Measurements from ENCODE around the gene PDXDC1.
"Not testable (repeated sequence)": the region's sequence is repeated elsewhere in the genome, so short reads cannot be mapped to it uniquely, and the experiment has no call there.

PDXDC1 gene

GRCh38 chr16:14974656-14975417 is at the start of gene PDXDC1:
Gene PDXDC1 (plus strand): TSS chr16:14975026. CDS start chr16:14975200, 174 bp downstream.
- peak; percentile 94 to 97 for DNase-seq (ENCODE audit: low read depth in 2 of 2, low spot score in 1 of 2)

- not testable (repeated sequence) for DNase-seq (ENCODE audit: low read depth in 2 of 2, low spot score in 1 of 2)
These were observed 46.6 kb upstream of the PDXDC1 start for GRCh38 chr16:14928064-14928714.

GRCh38 chr16:14929176-14929575 is 45.6 kb upstream of the PDXDC1 start:
- not testable (repeated sequence) for DNase-seq (ENCODE audit: low read depth in 2 of 2, low spot score in 1 of 2)

GRCh38 chr16:14930246-14930645 is 44.6 kb upstream of the PDXDC1 start:
- not testable (repeated sequence) for DNase-seq (ENCODE audit: low read depth in 2 of 2, low spot score in 1 of 2)

GRCh38 chr16:14930971-14931370 is 43.9 kb upstream of the PDXDC1 start:
- DNase-seq (ENCODE audit: low read depth in 2 of 2, low spot score in 1 of 2), result not testable (repeated sequence)

- not testable (repeated sequence) for DNase-seq (ENCODE audit: low read depth in 2 of 2, low spot score in 1 of 2)
These were observed 42.0 kb upstream of the PDXDC1 start for GRCh38 chr16:14932581-14933375.

- DNase-seq (ENCODE audit: low read depth in 2 of 2, low spot score in 1 of 2), result not testable (repeated sequence)
These were observed 37.7 kb upstream of the PDXDC1 start, which contains the start of gene NPIPA1 for GRCh38 chr16:14937143-14937542. Gene NPIPA1 (plus strand): TSS chr16:14937443. CDS start chr16:14937443, 0 bp downstream.

GRCh38 chr16:14937994-14938393 is 36.8 kb upstream of the PDXDC1 start:
- not testable (repeated sequence) for DNase-seq (ENCODE audit: low read depth in 2 of 2, low spot score in 1 of 2)

- not testable (repeated sequence) for DNase-seq (ENCODE audit: low read depth in 2 of 2, low spot score in 1 of 2)
These were observed 32.1 kb upstream of the PDXDC1 start for GRCh38 chr16:14942686-14943085.

GRCh38 chr16:14955546-14956231 is 19.1 kb upstream of the PDXDC1 start:
- DNase-seq (ENCODE audit: low read depth in 2 of 2, low spot score in 1 of 2), result no peak

- DNase-seq (ENCODE audit: low read depth in 2 of 2, low spot score in 1 of 2), result no peak
These were observed 17.1 kb upstream of the PDXDC1 start for GRCh38 chr16:14957576-14958322.

- DNase-seq (ENCODE audit: low read depth in 2 of 2, low spot score in 1 of 2), result no peak
These were observed 16.6 kb upstream of the PDXDC1 start for GRCh38 chr16:14958323-14958600.

- no peak for DNase-seq (ENCODE audit: low read depth in 2 of 2, low spot score in 1 of 2)
These were observed 15.9 kb upstream of the PDXDC1 start for GRCh38 chr16:14958970-14959369.

GRCh38 chr16:14961405-14962186 is 13.2 kb upstream of the PDXDC1 start:
- DNase-seq (ENCODE audit: low read depth in 2 of 2, low spot score in 1 of 2), result no peak

- DNase-seq (ENCODE audit: low read depth in 2 of 2, low spot score in 1 of 2), result no peak
These were observed 11.3 kb upstream of the PDXDC1 start for GRCh38 chr16:14963281-14964173.

GRCh38 chr16:14965328-14965727 is 9.5 kb upstream of the PDXDC1 start:
- no peak for DNase-seq (ENCODE audit: low read depth in 2 of 2, low spot score in 1 of 2)

GRCh38 chr16:14969795-14970194 is 5.0 kb upstream of the PDXDC1 start:
- DNase-seq (ENCODE audit: low read depth in 2 of 2, low spot score in 1 of 2), result not testable (repeated sequence)

- not testable (repeated sequence) for DNase-seq (ENCODE audit: low read depth in 2 of 2, low spot score in 1 of 2)
These were observed 3.1 kb upstream of the PDXDC1 start for GRCh38 chr16:14971621-14972228.
